HepG2 (cell line): ENCODE results near the gene TNS1. TPM values are rescaled to one million over a fixed set of nuclear protein-coding genes. Genes with fewer than 3 reads are reported as not detected.

ENCODE experiments used
- KLF6 ChIP-seq: IDR thresholded peaks from 2 replicates; pipeline ENCODE4 v1.8.0; 2016; ENCODE audit warnings: missing biosample characterization, missing genetic modification reagents
- NFYB ChIP-seq: sonication (generic); formaldehyde crosslinking; IDR thresholded peaks from 2 replicates; pipeline ENCODE4 v1.4.0; 2020; ENCODE audit warnings: missing genetic modification reagents
- PHF8 ChIP-seq: sonication (generic); formaldehyde crosslinking; IDR thresholded peaks from 2 replicates; pipeline ENCODE4 v1.5.0; 2020; ENCODE audit warnings: missing genetic modification reagents
- RFX5 ChIP-seq: IDR thresholded peaks from 2 replicates; pipeline ENCODE4 v1.6.1; 2011; ENCODE audit warnings: low read depth, low read length, improper control_type of control experiment
- SALL2 ChIP-seq: sonication (generic); formaldehyde crosslinking; IDR thresholded peaks from 2 replicates; pipeline ENCODE4 v1.8.1; 2023; ENCODE audit warnings: mild to moderate bottlenecking, missing genetic modification reagents, inconsistent platforms
- TAF1 ChIP-seq: sonication (generic); formaldehyde crosslinking; IDR thresholded peaks from 2 replicates; pipeline ENCODE4 v1.4.0; 2020; ENCODE audit warnings: missing genetic modification reagents
- YEATS4 ChIP-seq: sonication (generic); formaldehyde crosslinking; IDR thresholded peaks from 2 replicates; pipeline ENCODE4 v1.4.0; 2020; ENCODE audit warnings: missing genetic modification reagents, borderline replicate concordance
- ZBTB10 ChIP-seq: sonication (generic); formaldehyde crosslinking; IDR thresholded peaks from 2 replicates; pipeline ENCODE4 v1.4.0; 2020; ENCODE audit warnings: missing genetic modification reagents, borderline replicate concordance
- ZNF253 ChIP-seq: sonication (generic); formaldehyde crosslinking; IDR thresholded peaks from 2 replicates; pipeline ENCODE4 v1.8.0; 2022; ENCODE audit warnings: mild to moderate bottlenecking, missing genetic modification reagents, borderline replicate concordance
- ZNF274 ChIP-seq: sonication (generic); formaldehyde crosslinking; IDR thresholded peaks from 2 replicates; pipeline ENCODE4 v1.5.1; 2020; ENCODE audit warnings: mild to moderate bottlenecking, missing genetic modification reagents
- ZNF354B ChIP-seq: sonication (generic); formaldehyde crosslinking; IDR thresholded peaks from 2 replicates; pipeline ENCODE4 v1.8.0; 2022; ENCODE audit warnings: mild to moderate bottlenecking, missing genetic modification reagents
- ZNF530 ChIP-seq: sonication (generic); formaldehyde crosslinking; IDR thresholded peaks from 2 replicates; pipeline ENCODE4 v1.5.0; 2020; ENCODE audit warnings: low read depth, mild to moderate bottlenecking, missing genetic modification reagents
- ZNF598 ChIP-seq: sonication (generic); formaldehyde crosslinking; IDR thresholded peaks from 2 replicates; pipeline ENCODE4 v1.5.1; 2020; ENCODE audit warnings: mild to moderate bottlenecking, missing genetic modification reagents, borderline replicate concordance
- ZNF883 ChIP-seq: sonication (generic); formaldehyde crosslinking; IDR thresholded peaks from 2 replicates; pipeline ENCODE4 v1.5.1; 2020; ENCODE audit warnings: mild to moderate bottlenecking, missing genetic modification reagents; ENCODE audit errors: not compliant biosample characterization
- ZSCAN20 ChIP-seq: sonication (generic); formaldehyde crosslinking; IDR thresholded peaks from 2 replicates; pipeline ENCODE4 v1.4.0; 2020; ENCODE audit warnings: missing genetic modification reagents, mild to moderate bottlenecking, borderline replicate concordance
- polyA plus RNA-seq, 8 experiments: library from polyadenylated mRNA; depleted of rRNA in 3 of 8; stranded (reverse) in 7 of 8; unstranded in 1 of 8; fragments of >200 nt; fragmentation: Illumina TruSeq in 4 of 8; extraction: Trizol in 4 of 8; gene quantifications; 2 replicates each; pipeline versions ENCODE4 v1.2.1 to v1.2.3, GENCODE V29; 2011 to 2016; ENCODE audit warnings: low read depth in 4 of 8, missing spikeins in 1 of 8, mixed read lengths in 1 of 8; ENCODE audit not compliant: insufficient read depth in 1 of 8
- total RNA-seq, 5 experiments: library from RNA; depleted of rRNA; stranded (reverse); fragments of >200 nt; fragmentation: Illumina TruSeq; extraction: Trizol; gene quantifications; 2 replicates each; pipeline ENCODE4 v1.2.3, GENCODE V29; 2016; ENCODE audit warnings: low read depth in 1 of 5
- TF ChIP-seq, protein P1 (sequence below): sonication (generic); formaldehyde crosslinking; IDR thresholded peaks from 2 replicates; pipeline ENCODE4 v1.4.0; 2020; ENCODE audit warnings: missing genetic modification reagents
- TF ChIP-seq, protein P2 (sequence below): sonication (generic); formaldehyde crosslinking; IDR thresholded peaks from 2 replicates; pipeline ENCODE4 v1.8.1; 2022; ENCODE audit warnings: low read depth, mild to moderate bottlenecking, missing genetic modification reagents
- TF ChIP-seq, protein P3 (sequence below): sonication (generic); formaldehyde crosslinking; IDR thresholded peaks from 2 replicates; pipeline ENCODE4 v1.5.1; 2020; ENCODE audit warnings: mild to moderate bottlenecking, missing genetic modification reagents, moderate library complexity

The TNS1 gene
- total and polyA plus RNA-seq, 2 of the 13 experiments (the other 11 are each of a cell fraction or from before 2014, with no cell fraction given), result 1.9 to 118 TPM

DNA sequence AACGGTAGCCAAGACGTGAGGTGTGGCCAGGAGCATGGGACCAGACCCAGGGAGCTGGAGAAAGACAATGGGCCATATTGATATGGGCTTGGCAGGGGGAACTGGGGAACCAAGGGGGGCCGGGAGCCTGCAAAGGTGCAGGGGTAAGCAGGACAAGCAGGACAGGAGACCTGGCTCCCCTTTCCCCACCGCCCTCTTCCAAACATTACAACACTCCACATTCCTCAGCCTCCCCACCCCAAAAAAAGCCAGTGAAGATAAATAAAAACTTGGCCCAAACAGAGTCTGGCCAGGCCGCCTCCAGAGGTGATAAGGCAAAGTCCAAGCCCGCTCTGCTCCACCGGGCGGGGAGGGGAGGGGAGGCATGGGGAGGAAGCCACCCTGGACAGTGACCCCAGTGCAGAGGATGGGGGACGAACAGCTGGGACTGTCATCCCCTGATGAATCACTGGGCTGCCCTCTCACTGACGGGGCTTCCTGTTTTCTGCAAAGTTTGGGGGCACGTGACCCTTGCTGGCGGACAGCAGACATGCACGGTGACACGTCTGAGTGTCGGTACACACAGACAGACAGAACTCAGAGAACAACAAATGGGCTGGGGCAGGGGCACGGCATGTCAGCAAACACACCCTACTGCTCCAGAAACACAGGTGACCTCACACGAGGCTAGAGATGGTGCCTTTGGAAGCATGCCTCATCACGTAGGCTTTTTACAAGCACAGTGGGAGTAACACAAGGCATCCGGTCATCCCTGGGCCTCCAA, 100.2 kb downstream of the TNS1 start (continued):
- TF ChIP-seq ZSCAN20 (CRISPR knock-in tag), result peak; percentile 51; the same call in 1 of the 2 replicates
- peak; percentile 42; the same call in 1 of the 2 replicates for TF ChIP-seq NFYB
- TF ChIP-seq ZNF274 (CRISPR knock-in tag), result no peak; the same call in 1 of the 2 replicates
- no peak for TF ChIP-seq ZNF530 (CRISPR knock-in tag)
- TF ChIP-seq YEATS4 (CRISPR knock-in tag), result peak; percentile 96
- peak; percentile 61; the same call in 1 of the 2 replicates for TF ChIP-seq PHF8
- TF ChIP-seq ZBTB10, result peak; percentile 95
- TF ChIP-seq, protein P1, sequence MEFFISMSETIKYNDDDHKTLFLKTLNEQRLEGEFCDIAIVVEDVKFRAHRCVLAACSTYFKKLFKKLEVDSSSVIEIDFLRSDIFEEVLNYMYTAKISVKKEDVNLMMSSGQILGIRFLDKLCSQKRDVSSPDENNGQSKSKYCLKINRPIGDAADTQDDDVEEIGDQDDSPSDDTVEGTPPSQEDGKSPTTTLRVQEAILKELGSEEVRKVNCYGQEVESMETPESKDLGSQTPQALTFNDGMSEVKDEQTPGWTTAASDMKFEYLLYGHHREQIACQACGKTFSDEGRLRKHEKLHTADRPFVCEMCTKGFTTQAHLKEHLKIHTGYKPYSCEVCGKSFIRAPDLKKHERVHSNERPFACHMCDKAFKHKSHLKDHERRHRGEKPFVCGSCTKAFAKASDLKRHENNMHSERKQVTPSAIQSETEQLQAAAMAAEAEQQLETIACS (CRISPR knock-in tag), result no peak
- TF ChIP-seq, protein P2, sequence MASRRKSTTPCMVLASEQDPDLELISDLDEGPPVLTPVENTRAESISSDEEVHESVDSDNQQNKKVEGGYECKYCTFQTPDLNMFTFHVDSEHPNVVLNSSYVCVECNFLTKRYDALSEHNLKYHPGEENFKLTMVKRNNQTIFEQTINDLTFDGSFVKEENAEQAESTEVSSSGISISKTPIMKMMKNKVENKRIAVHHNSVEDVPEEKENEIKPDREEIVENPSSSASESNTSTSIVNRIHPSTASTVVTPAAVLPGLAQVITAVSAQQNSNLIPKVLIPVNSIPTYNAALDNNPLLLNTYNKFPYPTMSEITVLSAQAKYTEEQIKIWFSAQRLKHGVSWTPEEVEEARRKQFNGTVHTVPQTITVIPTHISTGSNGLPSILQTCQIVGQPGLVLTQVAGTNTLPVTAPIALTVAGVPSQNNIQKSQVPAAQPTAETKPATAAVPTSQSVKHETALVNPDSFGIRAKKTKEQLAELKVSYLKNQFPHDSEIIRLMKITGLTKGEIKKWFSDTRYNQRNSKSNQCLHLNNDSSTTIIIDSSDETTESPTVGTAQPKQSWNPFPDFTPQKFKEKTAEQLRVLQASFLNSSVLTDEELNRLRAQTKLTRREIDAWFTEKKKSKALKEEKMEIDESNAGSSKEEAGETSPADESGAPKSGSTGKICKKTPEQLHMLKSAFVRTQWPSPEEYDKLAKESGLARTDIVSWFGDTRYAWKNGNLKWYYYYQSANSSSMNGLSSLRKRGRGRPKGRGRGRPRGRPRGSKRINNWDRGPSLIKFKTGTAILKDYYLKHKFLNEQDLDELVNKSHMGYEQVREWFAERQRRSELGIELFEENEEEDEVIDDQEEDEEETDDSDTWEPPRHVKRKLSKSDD, result peak; percentile 80; the same call in 1 of the 2 replicates
- TF ChIP-seq ZNF354B (CRISPR knock-in tag), result peak; percentile 63; the same call in 1 of the 2 replicates
- TF ChIP-seq ZNF253, result 0 out of 2 replicates have a peak, but pooled peaks have one; percentile 60
- peak; percentile 41; the same call in 1 of the 2 replicates for TF ChIP-seq TAF1
- no peak for TF ChIP-seq ZNF598 (CRISPR knock-in tag)
- TF ChIP-seq, protein P3, sequence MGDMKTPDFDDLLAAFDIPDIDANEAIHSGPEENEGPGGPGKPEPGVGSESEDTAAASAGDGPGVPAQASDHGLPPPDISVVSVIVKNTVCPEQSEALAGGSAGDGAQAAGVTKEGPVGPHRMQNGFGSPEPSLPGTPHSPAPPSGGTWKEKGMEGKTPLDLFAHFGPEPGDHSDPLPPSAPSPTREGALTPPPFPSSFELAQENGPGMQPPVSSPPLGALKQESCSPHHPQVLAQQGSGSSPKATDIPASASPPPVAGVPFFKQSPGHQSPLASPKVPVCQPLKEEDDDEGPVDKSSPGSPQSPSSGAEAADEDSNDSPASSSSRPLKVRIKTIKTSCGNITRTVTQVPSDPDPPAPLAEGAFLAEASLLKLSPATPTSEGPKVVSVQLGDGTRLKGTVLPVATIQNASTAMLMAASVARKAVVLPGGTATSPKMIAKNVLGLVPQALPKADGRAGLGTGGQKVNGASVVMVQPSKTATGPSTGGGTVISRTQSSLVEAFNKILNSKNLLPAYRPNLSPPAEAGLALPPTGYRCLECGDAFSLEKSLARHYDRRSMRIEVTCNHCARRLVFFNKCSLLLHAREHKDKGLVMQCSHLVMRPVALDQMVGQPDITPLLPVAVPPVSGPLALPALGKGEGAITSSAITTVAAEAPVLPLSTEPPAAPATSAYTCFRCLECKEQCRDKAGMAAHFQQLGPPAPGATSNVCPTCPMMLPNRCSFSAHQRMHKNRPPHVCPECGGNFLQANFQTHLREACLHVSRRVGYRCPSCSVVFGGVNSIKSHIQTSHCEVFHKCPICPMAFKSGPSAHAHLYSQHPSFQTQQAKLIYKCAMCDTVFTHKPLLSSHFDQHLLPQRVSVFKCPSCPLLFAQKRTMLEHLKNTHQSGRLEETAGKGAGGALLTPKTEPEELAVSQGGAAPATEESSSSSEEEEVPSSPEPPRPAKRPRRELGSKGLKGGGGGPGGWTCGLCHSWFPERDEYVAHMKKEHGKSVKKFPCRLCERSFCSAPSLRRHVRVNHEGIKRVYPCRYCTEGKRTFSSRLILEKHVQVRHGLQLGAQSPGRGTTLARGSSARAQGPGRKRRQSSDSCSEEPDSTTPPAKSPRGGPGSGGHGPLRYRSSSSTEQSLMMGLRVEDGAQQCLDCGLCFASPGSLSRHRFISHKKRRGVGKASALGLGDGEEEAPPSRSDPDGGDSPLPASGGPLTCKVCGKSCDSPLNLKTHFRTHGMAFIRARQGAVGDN (CRISPR knock-in tag), result peak; percentile 99
- peak; percentile 60; the same call in 1 of the 2 replicates for TF ChIP-seq RFX5
- no peak for TF ChIP-seq KLF6 (CRISPR knock-in tag)
- TF ChIP-seq ZNF883 (CRISPR knock-in tag), result no peak
- TF ChIP-seq SALL2, result no peak; the same call in none of the 2 replicates
